GM21737 (cell line): ENCODE results near the gene SPINT3.

Source experiments
- ATAC-seq: cut with Tn5 transposase; IDR thresholded peaks from one replicate; pipeline ENCODE4 v1.9.1; 2021; ENCODE audit warnings: mild to moderate bottlenecking, moderate library complexity; ENCODE audit not compliant: unreplicated experiment

The SPINT3 gene

GRCh38 chr20:45515147-45515913 lies at the start of gene SPINT3:
Gene SPINT3, minus strand, starts transcription at chr20:45515622. Its CDS starts 14 bp downstream, at chr20:45515608.
- ATAC-seq, result no peak

- no peak for ATAC-seq
Observed at GRCh38 chr20:45564760-45565276, 49.4 kb upstream of the SPINT3 start.

- no peak for ATAC-seq
Observed at GRCh38 chr20:45555198-45555597, 39.8 kb upstream of the SPINT3 start.

- ATAC-seq, result no peak
Observed at GRCh38 chr20:45552456-45552855, 37.0 kb upstream of the SPINT3 start.

- no peak for ATAC-seq
Observed at GRCh38 chr20:45550765-45551164, 35.3 kb upstream of the SPINT3 start.

- ATAC-seq, result no peak
Observed at GRCh38 chr20:45548410-45548809, 33.0 kb upstream of the SPINT3 start.

GRCh38 chr20:45547206-45547770 lies 31.9 kb upstream of the SPINT3 start, which contains the start of gene EPPIN:
Gene EPPIN, minus strand, starts transcription at chr20:45547401. Its CDS starts 44 bp downstream, at chr20:45547357.
- ATAC-seq, result no peak

- no peak for ATAC-seq
Observed at GRCh38 chr20:45545754-45546453, 30.5 kb upstream of the SPINT3 start.

- no peak for ATAC-seq
Observed at GRCh38 chr20:45545351-45545750, 29.9 kb upstream of the SPINT3 start.

- ATAC-seq, result no peak
Observed at GRCh38 chr20:45539382-45539781, 24.0 kb upstream of the SPINT3 start, which contains the start of gene WFDC6. Gene WFDC6, minus strand, starts transcription at chr20:45539482. Its CDS starts 75 bp downstream, at chr20:45539407.

GRCh38 chr20:45538209-45538799 lies 22.9 kb upstream of the SPINT3 start:
- no peak for ATAC-seq

GRCh38 chr20:45527294-45527693 lies 11.9 kb upstream of the SPINT3 start:
- ATAC-seq, result no peak

- ATAC-seq, result no peak
Observed at GRCh38 chr20:45523821-45524220, 8.4 kb upstream of the SPINT3 start.

- ATAC-seq, result no peak
Observed at GRCh38 chr20:45518282-45518681, 2.9 kb upstream of the SPINT3 start.

GRCh38 chr20:45510242-45510862 lies 5.1 kb downstream of the SPINT3 start:
- ATAC-seq, result no peak

GRCh38 chr20:45509091-45509490 lies 6.3 kb downstream of the SPINT3 start:
- ATAC-seq, result no peak

- no peak for ATAC-seq
Observed at GRCh38 chr20:45508068-45508886, 7.1 kb downstream of the SPINT3 start.

GRCh38 chr20:45507011-45507820 lies 8.2 kb downstream of the SPINT3 start:
- ATAC-seq, result no peak

GRCh38 chr20:45506398-45506797 lies 9.0 kb downstream of the SPINT3 start:
- no peak for ATAC-seq
